Measurements from ENCODE around the gene TWF1.

DNA sequence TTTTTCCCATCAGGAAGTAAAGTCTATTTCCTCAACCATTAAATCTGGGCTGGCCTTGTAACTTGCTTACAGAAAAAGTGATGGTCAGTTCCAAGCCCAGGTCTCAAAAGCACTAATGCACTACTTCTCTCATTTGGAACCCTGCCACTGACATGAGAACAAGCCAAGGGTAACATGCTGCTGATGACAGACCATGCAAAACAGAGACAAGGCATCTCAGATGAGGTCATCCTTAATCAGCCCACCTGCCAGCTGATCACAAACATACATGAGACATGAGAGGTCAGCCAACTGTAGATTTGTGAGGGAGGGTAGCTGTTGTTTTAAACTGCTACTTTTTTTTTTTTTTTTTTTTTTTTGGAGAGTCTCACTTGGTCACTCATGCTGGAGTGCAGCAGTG, 16.2 kb downstream of the TWF1 start:
- TF ChIP-seq, protein P1, sequence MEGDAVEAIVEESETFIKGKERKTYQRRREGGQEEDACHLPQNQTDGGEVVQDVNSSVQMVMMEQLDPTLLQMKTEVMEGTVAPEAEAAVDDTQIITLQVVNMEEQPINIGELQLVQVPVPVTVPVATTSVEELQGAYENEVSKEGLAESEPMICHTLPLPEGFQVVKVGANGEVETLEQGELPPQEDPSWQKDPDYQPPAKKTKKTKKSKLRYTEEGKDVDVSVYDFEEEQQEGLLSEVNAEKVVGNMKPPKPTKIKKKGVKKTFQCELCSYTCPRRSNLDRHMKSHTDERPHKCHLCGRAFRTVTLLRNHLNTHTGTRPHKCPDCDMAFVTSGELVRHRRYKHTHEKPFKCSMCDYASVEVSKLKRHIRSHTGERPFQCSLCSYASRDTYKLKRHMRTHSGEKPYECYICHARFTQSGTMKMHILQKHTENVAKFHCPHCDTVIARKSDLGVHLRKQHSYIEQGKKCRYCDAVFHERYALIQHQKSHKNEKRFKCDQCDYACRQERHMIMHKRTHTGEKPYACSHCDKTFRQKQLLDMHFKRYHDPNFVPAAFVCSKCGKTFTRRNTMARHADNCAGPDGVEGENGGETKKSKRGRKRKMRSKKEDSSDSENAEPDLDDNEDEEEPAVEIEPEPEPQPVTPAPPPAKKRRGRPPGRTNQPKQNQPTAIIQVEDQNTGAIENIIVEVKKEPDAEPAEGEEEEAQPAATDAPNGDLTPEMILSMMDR (IDR thresholded peaks at IDR 0.05), result no peak
- no peak for TF ChIP-seq POLR2A (IDR thresholded peaks at IDR 0.05)
- TF ChIP-seq EP300 (IDR thresholded peaks at IDR 0.05), result no peak
